Activated effector memory CD4-positive, alpha-beta T cell treated with anti-CD3 and anti-CD28 coated beads, Interleukin-2, amount 50 U/mL, for 16 hours (primary cell): ENCODE measurements around the gene SWI5.

Experiments
- DNase-seq: peaks from one replicate; pipeline ENCODE4 v3.0.0-alpha.2; 2020

The SWI5 gene

GRCh38 chr9:128321879-128322403, 45.9 kb downstream of the SWI5 start:
- no peak for DNase-seq

GRCh38 chr9:128322404-128323211, 46.5 kb downstream of the SWI5 start, which contains the start of the genes COQ4 and TRUB2:
Gene COQ4 (plus strand): TSS chr9:128322839. CDS start chr9:128322859, 20 bp downstream.
Gene TRUB2 (minus strand): TSS chr9:128322447. CDS start chr9:128322408, 39 bp downstream.
- peak; percentile 97 for DNase-seq

GRCh38 chr9:128323212-128323730, 47.2 kb downstream of the SWI5 start:
- DNase-seq, result no peak

- DNase-seq, result no peak
Observed at GRCh38 chr9:128323791-128324190, 47.7 kb downstream of the SWI5 start.

- DNase-seq, result no peak
Observed at GRCh38 chr9:128324401-128324800, 48.3 kb downstream of the SWI5 start.

GRCh38 chr9:128325629-128326028, 49.6 kb downstream of the SWI5 start:
- DNase-seq, result no peak

- DNase-seq, result no peak
Observed at GRCh38 chr9:128333451-128333869, 57.4 kb downstream of the SWI5 start.

GRCh38 chr9:128335161-128335560, 59.1 kb downstream of the SWI5 start:
- DNase-seq, result no peak

- DNase-seq, result no peak
Observed at GRCh38 chr9:128335914-128336313, 59.8 kb downstream of the SWI5 start.

GRCh38 chr9:128337936-128338335, 61.9 kb downstream of the SWI5 start:
- DNase-seq, result no peak
